HG02623 (cell line): Measurements from ENCODE around the gene MAP7D1.

Source experiments
- ATAC-seq: cut with Tn5 transposase; IDR thresholded peaks from one replicate; pipeline ENCODE4 v1.9.1; 2021; ENCODE audit warnings: moderate library complexity; ENCODE audit not compliant: unreplicated experiment

The MAP7D1 gene

DNA sequence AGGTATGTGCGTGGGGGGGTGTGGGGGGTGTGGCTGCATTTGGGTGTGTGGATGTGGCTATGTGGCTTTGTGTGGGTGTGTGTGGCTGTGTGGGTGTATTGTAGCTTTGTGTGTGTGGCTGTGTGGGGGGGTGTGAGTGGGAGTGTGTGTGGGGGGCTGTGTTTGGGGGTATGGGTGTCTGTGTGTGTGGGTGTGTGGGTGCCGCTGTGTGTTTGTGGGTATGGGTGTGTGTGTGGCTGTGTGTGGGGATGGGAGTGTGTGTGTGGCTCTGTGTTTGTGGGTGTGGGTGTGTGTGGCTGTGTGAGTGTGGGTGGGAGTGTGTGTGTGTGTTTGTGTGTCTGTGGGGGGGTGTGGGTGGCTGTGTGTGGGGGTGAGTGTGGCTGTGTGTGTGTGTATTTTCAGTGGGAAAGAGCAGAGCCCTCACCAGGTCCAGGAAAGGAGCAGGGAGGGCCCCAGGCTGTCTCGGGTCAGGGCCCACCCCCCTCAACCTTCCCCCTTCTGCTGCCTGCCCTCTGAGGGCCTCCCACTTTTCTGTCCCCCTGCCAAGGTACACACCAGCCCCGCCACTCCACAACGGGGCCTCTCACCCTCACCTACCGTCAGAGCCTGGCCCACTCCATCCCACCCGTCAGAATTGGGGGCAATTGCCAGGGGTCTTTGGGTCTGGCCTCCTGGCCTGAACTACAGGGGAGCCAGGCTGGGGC is 29.0 kb upstream of the MAP7D1 start:
- no peak for ATAC-seq

DNA sequence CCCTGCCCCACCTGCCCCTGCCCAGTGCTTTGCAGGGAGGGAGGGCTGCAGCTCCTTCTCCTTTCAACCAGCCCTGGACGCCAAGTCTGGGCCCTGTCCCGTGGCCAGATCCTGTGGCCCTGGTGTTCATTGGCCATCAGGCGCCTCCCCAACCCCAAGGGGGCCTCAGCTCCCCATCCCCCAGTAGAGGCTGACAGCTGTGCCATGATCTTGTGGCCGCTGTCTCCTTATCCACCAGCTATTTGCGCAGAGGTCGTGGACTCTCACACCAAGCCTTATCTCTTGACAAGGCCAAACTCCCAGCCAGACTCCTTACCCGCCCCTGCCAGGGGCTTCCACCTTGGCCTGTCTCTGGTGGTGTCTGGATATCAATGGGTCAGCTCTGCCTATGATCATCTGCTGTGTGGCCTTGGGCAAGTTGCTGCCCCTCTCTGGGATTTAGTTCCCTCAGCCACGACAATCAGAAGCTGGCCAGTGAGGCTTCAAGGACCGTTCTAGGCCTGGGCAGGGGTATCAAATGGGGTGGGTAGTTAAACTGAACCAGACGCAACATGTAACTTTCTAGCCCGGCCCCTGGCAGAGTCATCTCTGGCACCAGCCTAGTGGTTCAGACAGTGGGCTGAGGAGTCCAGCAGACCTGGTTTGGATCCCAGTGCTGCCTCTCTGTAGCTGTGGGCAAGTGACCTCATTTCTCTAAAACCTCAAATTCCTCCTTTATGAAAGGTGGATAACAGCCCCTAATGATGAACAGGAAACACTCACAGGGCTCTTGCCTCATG is 27.6 kb upstream of the MAP7D1 start:
- no peak for ATAC-seq

- ATAC-seq: no peak
These were observed 27.1 kb upstream of the MAP7D1 start for GRCh38 chr1:36128905-36129206.

GRCh38 chr1:36132029-36132428 is 23.9 kb upstream of the MAP7D1 start:
- ATAC-seq: no peak

- ATAC-seq: no peak
These were observed 22.5 kb upstream of the MAP7D1 start for GRCh38 chr1:36133484-36133883.

DNA sequence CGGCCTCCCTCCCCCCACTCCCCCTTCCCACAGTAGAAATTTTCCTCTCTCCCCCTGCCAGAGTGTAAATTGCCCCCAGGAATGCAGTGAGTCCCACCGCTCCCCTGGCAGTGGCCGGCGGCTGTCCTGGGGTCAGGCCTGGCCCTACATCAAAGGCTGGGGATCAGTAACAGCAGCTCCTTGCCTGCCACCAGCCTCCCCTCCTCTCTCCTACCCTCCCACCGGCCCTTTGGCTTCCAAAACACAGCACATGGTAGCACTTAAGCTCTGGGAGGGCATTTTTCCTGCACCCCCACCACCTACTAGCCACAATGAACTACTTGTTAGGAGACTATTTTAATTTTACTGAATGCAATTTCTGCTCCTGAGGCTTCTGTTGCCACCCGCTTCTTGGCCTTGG is 21.9 kb upstream of the MAP7D1 start:
- ATAC-seq: no peak

GRCh38 chr1:36134505-36135329 is 21.2 kb upstream of the MAP7D1 start:
- no peak for ATAC-seq

GRCh38 chr1:36135330-36135667 is 20.7 kb upstream of the MAP7D1 start:
- ATAC-seq: no peak

DNA sequence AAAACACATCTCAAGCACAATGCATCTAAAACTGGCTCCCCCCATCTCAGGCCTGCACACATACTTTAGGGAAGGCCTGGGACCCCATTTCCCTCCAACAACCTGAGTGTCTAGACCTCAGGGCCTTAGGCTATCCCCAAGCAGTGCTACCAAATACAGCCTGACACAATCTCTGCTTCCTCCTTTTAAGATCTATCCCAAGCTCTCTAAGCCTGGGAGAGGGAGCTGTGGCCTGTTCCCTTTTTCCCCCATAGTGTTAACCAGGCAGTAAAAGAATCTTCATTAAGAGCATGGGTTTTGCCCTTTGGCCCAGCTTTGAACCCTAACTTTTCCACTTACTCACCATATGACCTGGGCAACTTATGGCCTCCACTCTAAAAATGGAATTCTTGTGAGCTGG is 20.2 kb upstream of the MAP7D1 start:
- no peak for ATAC-seq

DNA sequence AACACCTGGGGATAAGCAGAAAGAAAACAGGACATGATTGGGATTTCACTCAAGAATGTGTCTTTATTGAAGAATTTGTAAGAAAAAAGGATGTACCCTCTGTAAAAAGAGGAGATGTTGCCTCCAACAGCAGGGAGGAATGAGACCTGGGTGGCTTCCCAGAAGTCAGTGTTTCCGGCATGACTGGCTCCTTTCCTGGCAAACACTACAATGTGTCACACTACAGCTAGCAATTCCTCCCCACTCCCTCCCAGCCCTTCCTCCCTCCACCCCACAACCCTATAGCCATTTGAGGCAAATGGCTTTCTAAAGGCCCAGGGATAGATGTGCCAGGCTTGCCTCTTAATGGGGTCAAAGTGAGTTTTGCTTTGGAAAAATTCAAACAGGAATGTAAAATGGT is 19.4 kb upstream of the MAP7D1 start:
- ATAC-seq: no peak

DNA sequence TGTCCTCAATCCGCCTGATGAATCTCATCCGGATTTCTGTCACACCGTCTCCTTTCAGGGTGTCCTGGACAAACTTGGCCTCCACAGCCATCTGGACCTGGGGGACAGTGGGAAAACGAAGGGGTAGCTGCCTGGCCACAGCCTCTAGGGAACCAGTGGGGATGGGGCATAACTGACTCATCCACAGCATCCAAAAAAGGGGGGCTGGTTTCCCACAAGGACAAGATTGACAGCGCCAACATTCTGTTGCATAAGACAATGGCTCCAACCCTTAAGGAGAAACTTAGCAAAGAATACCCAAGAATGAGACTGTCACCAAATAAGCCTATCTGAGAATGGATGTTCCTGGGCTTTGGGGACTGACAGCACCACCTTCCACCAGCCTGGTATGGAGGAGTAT is 18.7 kb upstream of the MAP7D1 start:
- no peak for ATAC-seq

GRCh38 chr1:36137776-36138175 is 18.2 kb upstream of the MAP7D1 start:
- ATAC-seq: no peak

DNA sequence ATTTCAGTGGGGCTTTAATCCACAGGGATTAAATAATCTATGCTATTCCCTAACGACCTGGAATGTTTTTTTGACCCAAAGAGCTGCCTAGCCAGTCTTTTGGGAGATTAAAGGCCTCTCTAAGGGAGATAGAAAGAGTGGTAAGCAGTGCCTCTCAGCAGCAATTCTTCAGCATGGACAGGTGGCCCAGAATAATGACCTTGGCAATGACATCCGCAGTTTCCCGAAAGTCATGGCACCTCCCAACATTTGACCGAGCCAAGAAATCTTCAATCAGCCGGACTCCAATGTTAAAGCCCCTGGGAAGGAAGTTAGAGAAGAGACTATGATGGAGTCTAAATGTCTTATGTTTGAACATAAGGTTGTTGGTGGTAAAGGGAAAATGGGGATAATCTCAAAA is 16.4 kb upstream of the MAP7D1 start:
- ATAC-seq: no peak

DNA sequence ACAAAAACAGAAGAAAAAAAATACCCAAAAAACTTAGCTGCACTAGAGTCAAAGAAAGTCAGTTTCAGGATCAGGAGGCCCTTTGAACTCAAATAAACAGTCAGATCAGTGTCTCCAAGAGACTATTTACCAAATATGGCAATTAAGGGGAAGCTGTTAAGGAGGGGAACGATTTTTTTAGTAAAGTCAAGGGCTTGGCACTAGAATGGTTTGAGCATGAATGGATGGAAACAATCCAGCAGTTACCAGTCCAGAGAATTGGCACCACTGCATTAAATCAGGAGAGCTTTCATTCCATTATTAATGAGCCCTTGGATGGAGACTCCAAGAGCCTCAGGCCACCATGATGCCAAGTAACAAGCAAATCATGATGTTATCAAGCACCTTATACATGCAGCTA is 13.8 kb upstream of the MAP7D1 start:
- no peak for ATAC-seq

- ATAC-seq: no peak
These were observed 12.5 kb upstream of the MAP7D1 start for GRCh38 chr1:36143424-36143823.

- no peak for ATAC-seq
These were observed 11.5 kb upstream of the MAP7D1 start for GRCh38 chr1:36144413-36144812.

GRCh38 chr1:36148821-36149236 is 7.1 kb upstream of the MAP7D1 start:
- ATAC-seq: no peak

- ATAC-seq: peak; percentile 84
These were observed 6.6 kb upstream of the MAP7D1 start, which contains the start of gene TRAPPC3 for GRCh38 chr1:36149237-36149972. TSS of gene TRAPPC3 (minus strand) at chr1:36149486. CDS start at chr1:36149378, 108 bp downstream.

- ATAC-seq: no peak
These were observed 6.0 kb upstream of the MAP7D1 start for GRCh38 chr1:36149973-36150295.

DNA sequence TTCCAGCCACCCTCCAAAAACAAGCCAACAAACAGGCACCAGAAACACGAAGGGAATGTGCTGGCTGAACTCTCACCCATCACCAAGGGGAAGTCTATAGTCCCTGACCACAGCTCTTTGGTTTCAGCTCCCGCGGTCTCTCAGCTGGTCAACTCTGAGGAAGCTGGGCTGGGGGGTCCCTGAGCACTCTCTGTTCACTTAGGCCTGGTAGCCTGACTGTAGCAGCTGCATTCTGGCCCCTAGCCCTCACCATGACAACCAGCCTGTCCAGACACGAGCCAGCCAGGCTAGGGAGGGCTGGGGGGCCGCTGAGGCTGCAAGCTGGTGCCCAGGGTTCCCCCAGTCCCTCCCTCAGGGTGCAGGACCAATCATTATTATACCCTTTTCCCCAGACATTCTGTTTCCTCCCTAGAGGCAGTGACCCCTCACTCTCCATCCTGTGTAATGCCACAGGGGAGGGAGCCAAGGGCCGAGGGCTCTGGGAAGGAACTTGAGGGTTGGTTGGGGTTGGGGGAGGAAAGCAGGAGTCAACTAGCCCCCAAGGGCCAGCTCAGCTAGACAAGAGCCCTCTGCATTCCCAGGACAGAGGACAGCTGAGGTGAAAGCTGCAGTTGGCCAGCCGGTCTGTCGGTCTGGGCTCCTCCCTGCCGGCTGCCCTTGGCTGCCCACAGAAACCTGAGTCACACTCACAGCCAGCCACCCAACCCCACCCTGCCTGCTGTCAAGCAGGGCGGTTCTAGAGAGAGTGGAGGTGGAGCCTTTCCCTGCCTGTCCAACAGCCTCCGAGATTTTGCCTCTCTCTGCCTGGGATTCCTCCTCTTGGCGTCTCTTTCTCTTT is 5.4 kb upstream of the MAP7D1 start:
- peak; percentile 37 for ATAC-seq
